ENCODE measurements around the gene ZRANB1.

GRCh38 chr10:124995605-124996004, 53.7 kb downstream of the ZRANB1 start:
- no peak for TF ChIP-seq EZH2 (IDR thresholded peaks at IDR 0.05)
- no peak for TF ChIP-seq EZH2phosphoT487 (IDR thresholded peaks at IDR 0.05)

Data from neural progenitor cell (in vitro differentiated cells).